ENCODE measurements around the gene OR2L13. TPM values are rescaled to one million over a fixed set of nuclear protein-coding genes. Genes with fewer than 3 reads are reported as not detected.

OR2L13 gene
- total RNA-seq, 1 donor from 2014 or later = not detected

DNA sequence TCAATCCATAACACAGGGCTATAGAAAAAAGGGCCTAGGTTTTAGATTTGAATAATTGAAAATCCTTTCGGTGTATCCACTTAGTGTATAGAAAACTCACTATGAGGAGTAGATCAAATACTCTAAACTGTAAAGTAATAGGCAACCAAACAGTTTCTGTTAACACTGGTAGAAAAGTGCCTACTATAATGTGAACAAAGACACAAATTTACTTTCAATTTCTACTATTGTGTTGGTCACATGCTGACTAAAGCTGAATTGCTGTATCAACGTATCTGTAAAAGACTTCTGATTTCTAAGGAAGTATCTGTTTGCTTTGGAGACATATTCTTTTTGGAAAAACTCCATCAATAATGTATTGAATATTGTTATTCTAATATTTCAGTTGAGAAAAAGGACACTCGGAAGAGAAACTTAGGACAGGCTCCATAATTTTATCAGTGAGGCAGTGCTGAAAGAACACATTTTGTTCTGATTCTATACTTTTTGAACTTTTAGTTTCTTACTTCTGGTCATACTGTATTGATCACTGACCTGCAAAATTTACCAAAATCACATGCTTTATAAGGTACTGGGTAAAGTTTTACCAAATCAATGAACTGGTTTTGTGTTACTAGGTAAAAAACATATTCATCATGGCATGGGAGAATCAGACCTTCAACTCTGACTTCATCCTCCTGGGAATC, 49.7 kb downstream of the OR2L13 start, which contains the start of gene OR2M5:
TSS of gene OR2M5 (plus strand) at position 636 of the 686 bp plus-strand sequence. CDS start at position 636, 0 bp downstream.
- peaks cover 91% of the 10 kb centered on the region for H3K9me3 Mint-ChIP-seq
- H3K4me1 Mint-ChIP-seq = no peaks in the 10 kb centered on the region

More for the DNA sequence above, 49.7 kb downstream of the OR2L13 start, which contains the start of gene OR2M5:
- DNase-seq (ENCODE audit: low spot score in 2 of 2, unreplicated experiment in 2 of 2) = no peak
- Mint-ChIP-seq H3K27ac (no peak within 1 kb of the TSS), H3K4me3 (no peak within 1 kb of the TSS), H3K36me3 (peaks cover 1% of the 10 kb centered on the region), H3K27me3 (ENCODE audit: low read depth) (no peaks in the 10 kb centered on the region)
- TF ChIP-seq CTCF (IDR thresholded peaks at IDR 0.05; ENCODE audit: unreplicated experiment) = no peak

Other genes starting within 250 kb of the OR2L13 start
- 0.91 to 1.2 TPM (median 1.1 TPM) in 3 replicates for gene TRIM58, start 238.0 kb upstream of the OR2L13 start, total RNA-seq
- 0.32 to 0.63 TPM (median 0.55 TPM) in 3 replicates for gene OR2W3, start 199.6 kb upstream of the OR2L13 start, total RNA-seq
- gene OR2T8, start 174.9 kb upstream of the OR2L13 start, total RNA-seq = not detected in 3 replicates
- gene OR2AJ1, start 170.3 kb upstream of the OR2L13 start, total RNA-seq = 0.13 TPM in 1 of 3 replicates, not detected in the others
- gene OR2L8, start 146.3 kb upstream of the OR2L13 start, total RNA-seq = not detected in 3 replicates
- not detected in 3 replicates for gene OR2AK2, start 130.0 kb upstream of the OR2L13 start, total RNA-seq
- not detected in 3 replicates for gene OR2L5, start 81.5 kb upstream of the OR2L13 start, total RNA-seq
- 0.22 to 0.31 TPM (median 0.23 TPM) in 3 replicates for gene OR2L2, start 65.1 kb upstream of the OR2L13 start, total RNA-seq
- not detected in 3 replicates for gene OR2L3, start 48.3 kb upstream of the OR2L13 start, total RNA-seq
- not detected in 3 replicates for gene OR2M5, start 50.0 kb downstream of the OR2L13 start, total RNA-seq
- gene OR2M2, start 79.6 kb downstream of the OR2L13 start, total RNA-seq = not detected in 3 replicates
- gene OR2M3, start 102.1 kb downstream of the OR2L13 start, total RNA-seq = not detected in 3 replicates
- gene OR2M4, start 136.2 kb downstream of the OR2L13 start, total RNA-seq = not detected in 3 replicates
- gene OR2T33, start 182.8 kb downstream of the OR2L13 start, total RNA-seq = not detected in 3 replicates
- gene OR2T12, start 208.2 kb downstream of the OR2L13 start, total RNA-seq = not detected in 3 replicates
- gene OR2M7, start 229.4 kb downstream of the OR2L13 start, total RNA-seq = not detected in 3 replicates

Measured in mesothelial cell of epicardium (in vitro differentiated cells).